DMS114 treated with DMSO at 0.1 percent for 48 hours (cell line): ENCODE results near the gene TTLL11.
A peak's percentile ranks its signal among the peaks of the same experiment; 100 is the strongest.

ENCODE experiments used
- DNase-seq: peaks from one replicate; lab custom pipeline; 2025; ENCODE audit not compliant: unreplicated experiment; lab: John Stamatoyannopoulos, UW

TTLL11 gene, protein sequence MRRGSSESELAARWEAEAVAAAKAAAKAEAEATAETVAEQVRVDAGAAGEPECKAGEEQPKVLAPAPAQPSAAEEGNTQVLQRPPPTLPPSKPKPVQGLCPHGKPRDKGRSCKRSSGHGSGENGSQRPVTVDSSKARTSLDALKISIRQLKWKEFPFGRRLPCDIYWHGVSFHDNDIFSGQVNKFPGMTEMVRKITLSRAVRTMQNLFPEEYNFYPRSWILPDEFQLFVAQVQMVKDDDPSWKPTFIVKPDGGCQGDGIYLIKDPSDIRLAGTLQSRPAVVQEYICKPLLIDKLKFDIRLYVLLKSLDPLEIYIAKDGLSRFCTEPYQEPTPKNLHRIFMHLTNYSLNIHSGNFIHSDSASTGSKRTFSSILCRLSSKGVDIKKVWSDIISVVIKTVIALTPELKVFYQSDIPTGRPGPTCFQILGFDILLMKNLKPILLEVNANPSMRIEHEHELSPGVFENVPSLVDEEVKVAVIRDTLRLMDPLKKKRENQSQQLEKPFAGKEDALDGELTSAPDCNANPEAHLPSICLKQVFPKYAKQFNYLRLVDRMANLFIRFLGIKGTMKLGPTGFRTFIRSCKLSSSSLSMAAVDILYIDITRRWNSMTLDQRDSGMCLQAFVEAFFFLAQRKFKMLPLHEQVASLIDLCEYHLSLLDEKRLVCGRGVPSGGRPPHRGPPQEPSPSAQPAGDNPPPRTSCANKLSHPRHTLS

DNA sequence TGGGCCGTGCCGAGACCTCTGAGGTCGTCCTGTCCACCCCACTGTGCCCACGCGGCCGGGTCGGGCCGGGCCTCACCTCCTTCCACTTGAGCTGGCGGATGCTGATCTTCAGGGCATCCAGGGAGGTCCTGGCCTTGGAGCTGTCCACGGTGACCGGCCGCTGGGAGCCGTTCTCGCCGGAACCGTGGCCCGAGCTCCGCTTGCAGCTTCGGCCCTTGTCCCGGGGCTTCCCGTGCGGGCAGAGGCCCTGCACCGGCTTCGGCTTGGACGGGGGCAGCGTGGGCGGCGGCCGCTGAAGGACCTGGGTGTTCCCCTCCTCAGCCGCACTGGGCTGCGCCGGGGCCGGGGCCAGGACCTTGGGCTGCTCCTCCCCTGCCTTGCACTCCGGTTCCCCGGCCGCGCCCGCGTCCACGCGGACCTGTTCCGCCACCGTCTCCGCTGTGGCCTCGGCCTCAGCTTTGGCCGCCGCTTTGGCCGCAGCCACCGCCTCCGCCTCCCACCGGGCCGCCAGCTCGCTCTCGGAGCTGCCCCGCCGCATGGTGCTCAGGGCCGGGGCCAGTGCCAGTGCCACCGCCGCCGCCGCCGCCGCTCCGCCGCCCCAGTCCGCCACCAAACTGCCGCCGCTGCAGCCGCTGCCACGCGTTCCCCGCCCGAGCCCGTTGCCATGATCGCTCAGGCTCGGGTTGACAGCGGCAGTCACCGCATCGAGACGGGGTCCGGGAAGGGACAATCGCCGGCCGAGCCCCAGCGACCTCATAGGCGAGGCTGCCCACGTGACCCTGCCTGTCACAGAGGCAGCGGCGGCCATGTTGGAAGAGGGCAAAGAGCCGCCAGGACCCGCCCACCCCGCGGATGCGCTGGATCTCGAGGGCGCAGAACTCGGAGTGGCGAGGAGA is at the start of gene TTLL11:
TSS of gene TTLL11 (minus strand) at position 698 of the 896 bp plus-strand sequence. CDS start at position 538, 160 bp downstream.
- peak; percentile 86 for DNase-seq

DNA sequence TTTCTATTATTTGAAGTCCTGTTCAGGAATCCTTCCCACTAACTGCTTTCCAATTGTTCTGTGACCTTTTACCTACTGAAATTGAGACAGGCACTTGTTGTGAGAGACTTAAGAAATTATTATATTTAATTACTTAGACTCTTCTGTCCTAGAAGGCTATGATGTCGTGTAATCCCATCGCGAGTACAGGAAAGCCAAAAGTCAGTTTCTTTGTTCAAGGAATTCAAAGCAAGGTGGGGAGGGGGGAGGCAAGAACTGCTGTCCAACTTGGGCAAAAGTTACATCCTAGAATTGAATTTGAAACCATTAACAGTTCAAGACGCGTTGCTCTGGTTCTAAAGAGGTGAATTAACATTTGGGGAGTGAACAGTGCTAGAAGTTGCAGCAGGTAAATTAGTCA is 48.6 kb upstream of the TTLL11 start:
- DNase-seq, result no peak

- no peak for DNase-seq
Measured at GRCh38 chr9:122140368-122141193, 47.5 kb upstream of the TTLL11 start.

GRCh38 chr9:122138560-122139268 is 45.6 kb upstream of the TTLL11 start:
- no peak for DNase-seq

- no peak for DNase-seq
Measured at GRCh38 chr9:122135529-122135859, 42.4 kb upstream of the TTLL11 start.

DNA sequence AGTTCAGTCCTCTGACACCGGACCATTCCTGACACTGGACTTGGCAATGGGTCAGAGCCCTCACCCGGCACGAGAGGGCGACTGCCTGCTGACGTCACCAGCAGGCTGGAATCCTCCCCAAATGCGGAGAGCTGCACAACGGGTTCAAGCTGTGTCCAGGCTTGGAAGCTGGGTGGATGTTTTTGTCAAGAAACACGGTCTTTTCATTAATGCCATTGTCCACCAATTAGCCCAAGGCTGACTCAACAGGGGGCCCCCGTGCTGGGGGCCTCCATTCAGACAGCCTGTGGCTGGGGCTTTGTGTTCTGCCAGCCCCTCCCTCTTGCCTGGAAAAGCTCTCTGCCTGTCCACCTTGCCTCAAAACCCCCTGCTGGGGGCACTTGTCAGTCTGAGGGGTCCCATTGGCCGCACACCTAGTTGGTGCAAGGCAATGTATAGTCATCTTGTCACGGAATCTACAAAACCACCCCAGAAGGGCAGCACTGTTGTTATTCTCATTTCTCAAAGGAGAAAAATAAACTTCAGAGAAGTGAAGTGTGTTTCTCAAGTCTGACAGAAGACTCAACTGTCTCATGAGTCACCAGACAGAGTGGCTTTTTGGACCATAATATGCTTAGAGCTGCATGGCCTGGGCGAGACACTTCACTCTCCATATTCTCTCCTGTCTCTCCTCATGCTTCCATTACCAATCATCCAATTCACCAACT is 41.9 kb upstream of the TTLL11 start:
- no peak for DNase-seq

DNA sequence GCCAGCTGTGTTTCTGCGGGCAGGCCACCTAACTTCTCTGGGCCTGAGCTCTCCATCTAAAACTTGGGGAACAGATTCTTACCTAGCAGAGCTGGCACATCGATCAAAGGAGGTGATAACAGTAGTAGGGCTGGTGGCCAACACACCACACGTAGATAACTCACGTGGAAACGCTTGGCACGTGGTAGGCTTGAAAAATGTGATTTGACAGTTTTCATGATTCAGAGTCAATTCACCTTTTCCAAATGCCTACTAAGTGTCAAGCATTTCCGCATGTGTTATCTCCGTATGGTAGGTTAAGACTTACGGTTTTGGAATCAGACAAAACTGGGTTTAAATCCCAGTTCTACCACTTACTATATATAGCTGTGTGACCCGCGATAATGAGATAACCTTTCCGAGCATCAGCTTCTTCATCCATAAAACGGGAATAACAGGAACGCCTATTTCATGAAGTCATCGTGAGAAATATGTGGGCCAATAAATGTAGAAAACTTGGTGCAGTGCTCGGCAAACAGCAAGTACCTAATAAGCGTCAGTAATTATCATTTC is 41.0 kb upstream of the TTLL11 start:
- DNase-seq, result no peak

- DNase-seq, result no peak
Measured at GRCh38 chr9:122133263-122133983, 40.3 kb upstream of the TTLL11 start.

GRCh38 chr9:122132539-122132938 is 39.4 kb upstream of the TTLL11 start:
- no peak for DNase-seq

GRCh38 chr9:122131401-122132001 is 38.4 kb upstream of the TTLL11 start:
- DNase-seq, result no peak

DNA sequence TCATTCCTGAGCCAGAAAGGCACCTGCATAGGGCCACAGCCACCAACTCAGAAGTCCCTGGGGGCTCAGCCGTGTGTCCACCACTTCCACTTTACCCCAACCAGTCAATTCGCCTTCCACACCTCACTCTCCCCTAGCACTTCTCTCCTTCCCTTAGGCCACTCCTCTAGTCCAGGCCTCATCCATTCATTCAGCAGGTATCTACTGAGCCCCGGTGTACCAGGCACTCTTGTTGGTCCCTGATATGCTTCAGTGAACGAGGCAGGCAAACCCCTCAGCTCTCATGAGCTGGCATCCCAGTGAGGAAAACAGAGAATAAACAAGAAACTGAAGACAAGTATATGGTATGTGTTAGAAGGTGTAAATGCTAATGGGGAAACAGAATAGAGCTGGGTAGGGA is 37.7 kb upstream of the TTLL11 start:
- no peak for DNase-seq

- DNase-seq, result no peak
Measured at GRCh38 chr9:122129969-122130368, 36.9 kb upstream of the TTLL11 start.

- DNase-seq, result no peak
Measured at GRCh38 chr9:122128969-122129343, 35.8 kb upstream of the TTLL11 start.

GRCh38 chr9:122128007-122128968 is 35.2 kb upstream of the TTLL11 start:
- no peak for DNase-seq

DNA sequence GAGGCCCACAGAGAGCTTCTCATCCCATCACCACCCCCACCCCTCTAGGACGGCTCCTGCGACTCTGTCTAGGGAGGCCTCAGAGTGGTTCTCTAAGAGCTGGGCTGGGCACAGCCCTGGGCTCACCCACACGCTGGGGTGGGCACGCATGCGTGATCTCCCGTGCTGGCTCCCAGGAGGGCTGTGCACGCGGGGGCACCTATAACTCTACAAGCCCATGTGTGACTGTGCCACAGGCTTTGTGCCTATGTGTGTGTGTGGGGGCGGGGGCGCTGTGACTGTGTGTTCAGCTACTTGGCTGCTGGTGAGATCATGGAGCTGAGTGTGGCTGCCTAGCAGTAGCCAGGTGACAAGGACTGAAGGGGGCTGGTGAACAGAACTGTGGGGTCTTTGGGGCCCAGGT is 34.3 kb upstream of the TTLL11 start:
- DNase-seq, result no peak

- no peak for DNase-seq
Measured at GRCh38 chr9:122126331-122127261, 33.5 kb upstream of the TTLL11 start.
